HepG2 (cell line): Measurements from ENCODE around the gene PPIL3. TPM values are rescaled to one million over a fixed set of nuclear protein-coding genes. Genes with fewer than 3 reads are reported as not detected.

Experiments used
- ATAC-seq: fragments of 200-7000 bp; cut with Tn5 transposase; 3 replicates; pipeline ENCODE4 v1.9.1; 2020; ENCODE audit warnings: mild to moderate bottlenecking, moderate library complexity
- BruUV-seq: library from RNA; stranded (reverse); fragments of 400-500 nt; replicated peaks from 2 replicates; lab custom pipeline; 2021; lab: Mats Ljungman, UMichigan
- CTCF ChIA-PET: fragments of 300-600 bp; formaldehyde crosslinking; extraction: SDS; loops from one replicate; lab custom pipeline; 2021; ENCODE audit warnings: low total read pairs, inconsistent platforms, low intra/inter-chr PET ratio; lab: Yijun Ruan, JAX
- POLR2A ChIA-PET: fragments of 350-600 bp; sonication (Branson Sonifier 250); formaldehyde crosslinking; loops from one replicate; lab custom pipeline; 2020; ENCODE audit warnings: antibody characterized with exemption, inconsistent platforms; lab: Yijun Ruan, JAX
- DNase-seq: peaks from one replicate; pipeline ENCODE4 v3.0.0-alpha.2; 2015; ENCODE audit warnings: low spot score
- FAIRE-seq: peaks from 3 replicates; lab custom pipeline; 2011; peaks lifted over from hg19 to GRCh38; lab: Jason Lieb, UNC
- H2AFZ ChIP-seq: one replicate; pipeline ENCODE4 v1.6.1; 2011; ENCODE audit warnings: low read length, inconsistent platforms
- H3K27ac ChIP-seq: fragments of 300-600 bp; 3 replicates; pipeline ENCODE4 v1.8.0; 2011; ENCODE audit warnings: mixed run types, mild to moderate bottlenecking, mixed read lengths, low read length, inconsistent platforms; ENCODE audit not compliant: insufficient read depth; ENCODE audit errors: extremely low read length
- H3K27me3 ChIP-seq, 2 experiments: fragments of 200-600 bp in 1 of 2; 2 replicates in 1 of 2; 3 replicates in 1 of 2; pipeline versions ENCODE4 v1.6.0 to v1.8.0; 2011; ENCODE audit warnings: low read length in 2 of 2, mild to moderate bottlenecking in 2 of 2, moderate library complexity in 2 of 2, inconsistent platforms in 1 of 2; ENCODE audit not compliant: insufficient read depth in 2 of 2, control insufficient read depth in 1 of 2
- H3K36me3 ChIP-seq, 2 experiments: fragments of 200-600 bp in 1 of 2; replicated peaks in 1 of 2; 2 replicates in 1 of 2; 3 replicates in 1 of 2; pipeline versions ENCODE4 v1.5.1 to v1.8.0; 2011; ENCODE audit warnings: low read length in 2 of 2, inconsistent platforms in 1 of 2; ENCODE audit not compliant: insufficient read depth in 2 of 2, control insufficient read depth in 1 of 2
- H3K4me1 ChIP-seq: 2 replicates; pipeline ENCODE4 v1.5.1; 2012; ENCODE audit warnings: low read length, inconsistent platforms; ENCODE audit not compliant: insufficient read depth
- H3K4me2 ChIP-seq: 2 replicates; pipeline ENCODE4 v1.6.0; 2011; ENCODE audit warnings: low read depth, low read length, inconsistent platforms
- H3K4me3 ChIP-seq, 3 experiments: fragments of 200-600 bp in 1 of 3; sonication (generic), shearing (Covaris generic) in 1 of 3; replicated peaks in 1 of 3; 2 replicates each; pipeline ENCODE4 v1.5.1; 2011 to 2016; ENCODE audit warnings: low read length in 3 of 3, inconsistent platforms in 2 of 3, low read depth in 2 of 3, mild to moderate bottlenecking in 2 of 3, control low read depth in 1 of 3, mixed read lengths in 1 of 3; ENCODE audit not compliant: insufficient read depth in 1 of 3
- H3K79me2 ChIP-seq: one replicate; pipeline ENCODE4 v1.6.1; 2011; ENCODE audit warnings: low read length, inconsistent platforms; ENCODE audit not compliant: insufficient read depth
- H3K9ac ChIP-seq: 2 replicates; pipeline ENCODE4 v1.6.0; 2011; ENCODE audit warnings: mild to moderate bottlenecking, low read depth, low read length, inconsistent platforms; ENCODE audit not compliant: insufficient read depth
- H3K9me3 ChIP-seq: 2 replicates; pipeline ENCODE4 v1.5.1; 2012; ENCODE audit warnings: mild to moderate bottlenecking, low read length
- H4K20me1 ChIP-seq: 2 replicates; pipeline ENCODE4 v1.6.0; 2011; ENCODE audit warnings: inconsistent platforms, mild to moderate bottlenecking, low read length, moderate library complexity; ENCODE audit not compliant: insufficient read depth
- FUBP1 ChIP-seq: sonication (generic); formaldehyde crosslinking; IDR thresholded peaks from 2 replicates; pipeline ENCODE4 v1.5.1; 2020; ENCODE audit warnings: missing genetic modification reagents, mild to moderate bottlenecking, borderline replicate concordance
- HMGXB4 ChIP-seq, 2 experiments: sonication (generic) in 1 of 2; formaldehyde crosslinking in 1 of 2; IDR thresholded peaks; 2 replicates each; pipeline versions ENCODE4 v1.4.0 to v1.6.1; 2018 to 2020; ENCODE audit warnings: missing genetic modification reagents in 2 of 2, borderline replicate concordance in 1 of 2, low read depth in 1 of 2, mild to moderate bottlenecking in 1 of 2, missing biosample characterization in 1 of 2
- MXD3 ChIP-seq: IDR thresholded peaks from 2 replicates; pipeline ENCODE4 v1.6.1; 2016; ENCODE audit warnings: mild to moderate bottlenecking, missing biosample characterization, missing genetic modification reagents
- NR3C1 ChIP-seq: sonication (generic); formaldehyde crosslinking; IDR thresholded peaks from 2 replicates; pipeline ENCODE4 v1.4.0; 2020; ENCODE audit warnings: missing genetic modification reagents
- ZBTB44 ChIP-seq: sonication (generic); formaldehyde crosslinking; IDR thresholded peaks from 2 replicates; pipeline ENCODE4 v1.4.0; 2020; ENCODE audit warnings: missing genetic modification reagents
- ZNF296 ChIP-seq: sonication (generic); formaldehyde crosslinking; conservative IDR thresholded peaks from 2 replicates; pipeline ENCODE4 v1.5.0; 2020; ENCODE audit warnings: mild to moderate bottlenecking, missing genetic modification reagents
- ZNF335 ChIP-seq: sonication (generic); formaldehyde crosslinking; IDR thresholded peaks from 2 replicates; pipeline ENCODE4 v1.4.0; 2020; ENCODE audit warnings: missing genetic modification reagents
- ZNF549 ChIP-seq: sonication (generic); formaldehyde crosslinking; IDR thresholded peaks from 2 replicates; pipeline ENCODE4 v1.5.0; 2020; ENCODE audit warnings: missing genetic modification reagents
- ZNF619 ChIP-seq: sonication (generic); formaldehyde crosslinking; IDR thresholded peaks from 2 replicates; pipeline ENCODE4 v1.4.0; 2020; ENCODE audit warnings: mild to moderate bottlenecking, missing genetic modification reagents
- ZNF737 ChIP-seq: sonication (generic); formaldehyde crosslinking; IDR thresholded peaks from 2 replicates; pipeline ENCODE4 v1.5.0; 2020; ENCODE audit warnings: missing genetic modification reagents, mild to moderate bottlenecking, borderline replicate concordance
- in situ Hi-C: cut with HindIII; loops from 2 replicates; pipeline ENCODE4 v1.10.0; 2017; ENCODE audit warnings: low pct_unique_long_range_greater_than_20kb; ENCODE audit not compliant: extremely low pct_ligation_motif_present
- intact Hi-C: fragments of 100-400 bp; cut with micrococcal nuclease; formaldehyde crosslinking; loops from one replicate; pipeline ENCODE4 v1.10.0; 2022; ENCODE audit not compliant: unreplicated experiment
- polyA plus RNA-seq, 8 experiments: library from polyadenylated mRNA; depleted of rRNA in 3 of 8; stranded (reverse) in 7 of 8; unstranded in 1 of 8; fragments of >200 nt; fragmentation: Illumina TruSeq in 4 of 8; extraction: Trizol in 4 of 8; gene quantifications; 2 replicates each; pipeline versions ENCODE4 v1.2.1 to v1.2.3, GENCODE V29; 2011 to 2016; ENCODE audit warnings: low read depth in 4 of 8, missing spikeins in 1 of 8, mixed read lengths in 1 of 8; ENCODE audit not compliant: insufficient read depth in 1 of 8
- total RNA-seq, 5 experiments: library from RNA; depleted of rRNA; stranded (reverse); fragments of >200 nt; fragmentation: Illumina TruSeq; extraction: Trizol; gene quantifications; 2 replicates each; pipeline ENCODE4 v1.2.3, GENCODE V29; 2016; ENCODE audit warnings: low read depth in 1 of 5

The PPIL3 gene
- total and polyA plus RNA-seq, 2 of the 13 experiments (the other 11 are each of a cell fraction or from before 2014, with no cell fraction given), result 98.7 to 107 TPM

GRCh38 chr2:200847269-200847668 lies 41.6 kb downstream of the PPIL3 start:
- no peak overlapping the region for H3K27ac ChIP-seq
- TF ChIP-seq ZNF296 (CRISPR knock-in tag), result no peak
- TF ChIP-seq ZNF619 (CRISPR knock-in tag), result no peak
- TF ChIP-seq ZNF335, result no peak
- no peak for TF ChIP-seq NR3C1 (CRISPR knock-in tag)
- no peak for TF ChIP-seq ZBTB44 (CRISPR knock-in tag)
- no peak for TF ChIP-seq ZNF549 (CRISPR knock-in tag)
- TF ChIP-seq MXD3, result no peak
- TF ChIP-seq HMGXB4 (CRISPR knock-in tag; IDR thresholded peaks at IDR 0.05; ENCODE audit: borderline replicate concordance in 1 of 2, low read depth in 1 of 2), result no peak
- TF ChIP-seq ZNF737, result no peak
- TF ChIP-seq FUBP1 (CRISPR knock-in tag), result no peak
- H3K36me3 ChIP-seq, result peaks cover 2 to 11% of the 10 kb centered on the region in 2 experiments; a peak in 4 of 5 replicates
- no peaks in the 10 kb centered on the region for H3K27me3 ChIP-seq
- H3K9ac ChIP-seq, result no peak overlapping the region
- no peak for DNase-seq
- in situ Hi-C loops (no loop called here), intact Hi-C loops (no loop called here)
- POLR2A ChIA-PET, result no interaction called here
- H3K4me3 ChIP-seq, result no peak overlapping the region
- no TSS peak for BruUV-seq
- CTCF ChIA-PET, result no interaction called here
- no peaks in the 10 kb centered on the region for H3K9me3 ChIP-seq
- no peak overlapping the region for H2AFZ ChIP-seq
- FAIRE-seq, result no peak
- ATAC-seq, result no peak
- H3K4me1 ChIP-seq, result peaks cover 18% of the 10 kb centered on the region
- H4K20me1 ChIP-seq, result 0 out of 2 replicates have a peak, but pooled peaks cover 6% of the 10 kb centered on the region
- H3K79me2 ChIP-seq, result no peaks in the 10 kb centered on the region
- no peak overlapping the region for H3K4me2 ChIP-seq
